HG03066 (cell line): ENCODE results near the gene UTP18.
"Not testable (repeated sequence)": the region's sequence is repeated elsewhere in the genome, so short reads cannot be mapped to it uniquely, and the experiment has no call there.

ENCODE experiments used
- ATAC-seq: cut with Tn5 transposase; IDR thresholded peaks from one replicate; pipeline ENCODE4 v1.9.1; 2021; ENCODE audit warnings: low read depth; ENCODE audit not compliant: unreplicated experiment

The UTP18 gene

DNA sequence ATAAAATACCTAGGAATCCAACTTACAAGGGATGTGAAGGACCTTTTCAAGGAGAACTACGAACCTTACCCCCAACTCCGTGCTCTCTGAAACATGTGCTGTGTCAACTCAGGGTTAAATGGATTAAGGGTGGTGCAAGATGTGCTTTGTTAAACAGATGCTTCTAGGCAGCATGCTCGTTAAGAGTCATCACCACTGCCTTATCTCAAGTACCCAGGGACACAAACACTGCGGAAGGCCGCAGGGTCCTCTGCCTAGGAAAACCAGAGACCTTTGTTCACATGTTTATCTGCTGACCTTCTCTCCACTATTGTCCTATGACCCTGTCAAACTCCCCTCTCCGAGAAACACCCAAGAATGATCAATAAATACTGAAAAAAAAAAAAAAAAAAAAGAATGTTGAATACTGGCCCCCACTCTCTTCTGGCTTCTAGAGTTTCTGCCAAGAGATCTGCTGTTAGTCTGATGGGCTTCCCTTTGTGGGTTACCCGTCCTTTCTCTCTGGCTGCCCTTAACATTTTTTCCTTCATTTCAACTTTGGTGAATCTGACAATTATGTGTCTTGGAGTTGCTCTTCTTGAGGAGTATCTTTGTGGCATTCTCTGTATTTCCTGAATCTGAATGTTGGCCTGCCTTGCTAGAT lies 70.6 kb downstream of the UTP18 start:
- ATAC-seq, result not testable (repeated sequence)

GRCh38 chr17:51335006-51335590 lies 74.8 kb downstream of the UTP18 start:
- ATAC-seq, result no peak

DNA sequence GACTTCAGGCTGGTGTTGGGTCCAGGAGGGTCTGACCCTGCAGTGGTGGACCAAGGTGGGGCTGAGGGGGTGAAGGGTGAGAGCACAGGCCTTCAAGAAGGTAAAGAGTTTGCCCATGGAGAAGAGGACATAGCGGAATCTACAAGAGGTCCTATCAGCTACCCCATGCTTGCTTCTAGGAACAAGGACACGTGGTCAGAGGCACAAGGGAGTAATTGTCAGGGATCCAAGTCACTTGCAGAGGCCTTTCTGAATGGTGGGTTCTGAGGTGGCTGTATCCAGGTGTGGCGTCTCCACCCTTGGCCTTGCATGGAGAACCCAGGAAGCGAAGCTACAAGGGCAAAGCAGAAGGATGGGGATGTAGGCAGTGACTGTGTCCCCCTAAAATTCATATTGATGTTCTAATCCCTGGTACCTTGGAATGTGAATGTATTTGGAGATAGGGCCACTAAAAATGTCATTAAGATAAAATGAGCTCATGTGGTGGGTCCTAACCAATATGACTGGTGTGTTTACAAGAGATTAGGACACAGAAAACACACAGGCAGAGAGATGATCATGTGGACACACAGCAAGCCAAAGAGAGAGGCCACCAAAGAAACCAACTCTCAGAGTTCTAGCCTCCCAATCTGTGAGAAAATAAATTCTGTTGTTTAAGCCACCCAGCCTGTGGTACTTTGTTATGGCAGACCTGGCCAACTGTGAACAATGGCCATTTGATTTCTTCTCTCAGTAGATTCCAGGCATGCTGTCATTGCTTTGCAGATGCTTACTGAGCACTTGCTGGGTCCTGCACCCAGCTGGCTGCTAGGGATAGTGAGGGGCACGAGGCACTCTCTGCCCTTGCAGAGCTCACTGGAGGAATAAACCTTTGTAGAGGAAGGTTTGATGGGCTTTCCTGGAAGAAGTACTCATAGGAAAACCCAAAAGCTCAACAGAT lies 75.8 kb downstream of the UTP18 start:
- ATAC-seq, result no peak

GRCh38 chr17:51341457-51341856 lies 81.1 kb downstream of the UTP18 start:
- ATAC-seq, result no peak

DNA sequence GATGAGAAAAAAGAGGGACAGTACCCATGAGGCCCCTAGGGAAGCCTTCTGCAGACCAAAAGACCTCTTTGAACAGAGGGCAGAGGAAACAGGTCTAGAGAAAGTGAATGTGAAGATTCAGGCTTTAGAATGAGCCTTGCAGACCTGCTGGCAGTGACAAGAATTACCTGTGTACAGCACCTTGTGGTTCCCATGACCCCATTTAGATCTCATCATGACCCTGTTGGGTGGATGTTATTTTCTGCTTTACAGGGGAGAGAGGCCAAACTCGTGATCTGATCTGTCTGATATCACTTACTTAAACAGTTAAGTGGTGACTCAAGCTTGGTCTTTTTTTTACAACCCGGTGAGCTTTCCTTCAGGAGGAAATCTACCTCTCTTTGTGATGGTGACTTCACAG lies 81.9 kb downstream of the UTP18 start:
- ATAC-seq, result no peak

- ATAC-seq, result no peak
Observed at GRCh38 chr17:51344532-51344931, 84.2 kb downstream of the UTP18 start.

DNA sequence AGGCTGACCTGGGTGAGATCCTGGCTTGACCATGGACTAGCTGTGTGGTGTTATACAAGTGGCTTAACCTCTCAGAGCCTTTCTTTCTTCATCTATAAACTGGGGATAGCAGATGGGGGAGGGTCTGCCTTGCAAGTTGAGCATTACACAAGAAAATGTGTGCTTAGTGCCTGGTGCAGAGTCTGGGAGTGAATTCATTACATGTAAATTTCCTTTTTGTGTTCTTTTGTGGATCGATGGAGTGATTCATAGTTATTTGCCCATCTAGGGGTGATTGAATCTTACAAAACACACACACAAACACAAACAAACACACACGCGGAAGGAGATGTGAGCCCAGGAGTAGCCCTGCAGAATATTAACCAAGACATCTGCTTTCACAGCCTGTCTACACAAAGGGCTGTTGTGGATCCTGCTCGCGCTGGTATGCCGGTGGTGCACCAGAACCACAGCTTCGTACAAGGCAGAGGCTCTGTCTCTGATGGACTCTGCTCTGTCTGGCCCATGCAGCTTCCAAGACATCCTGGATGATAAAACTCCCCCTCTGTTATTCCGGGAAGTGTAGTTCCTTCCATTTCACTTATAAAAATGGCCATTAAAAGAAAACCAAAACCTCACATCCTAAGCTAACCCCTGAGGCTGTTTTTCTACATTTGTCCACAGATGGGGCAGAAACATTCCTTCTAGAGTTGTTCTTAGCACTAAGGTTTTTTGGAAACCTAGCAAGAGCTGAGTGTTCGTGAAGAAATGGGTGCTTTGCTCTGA lies 86.1 kb downstream of the UTP18 start:
- no peak for ATAC-seq
